Stomach (tissue), 9 donors: ENCODE data around the gene ATG10. TPM values are rescaled to one million over a fixed set of nuclear protein-coding genes. Genes with fewer than 3 reads are reported as not detected.

Experiments used
- DNase-seq, 2 donors: peaks; one replicate each; pipeline versions ENCODE4 v3.0.0 to v3.0.0-alpha.2; 2013 to 2019
- H3K27ac ChIP-seq, 5 donors: fragments of 200-600 bp in 4 of 5; sonication (generic) in 4 of 5; one replicate each; pipeline ENCODE4 v1.5.1; 2013 to 2019; ENCODE audit warnings: mild to moderate bottlenecking in 1 of 5, moderate library complexity in 1 of 5
- H3K27me3 ChIP-seq, 3 donors: fragments of 200-600 bp; sonication (generic); one replicate each; pipeline ENCODE4 v1.5.1; 2017 to 2019; ENCODE audit warnings: mixed run types in 1 of 3
- H3K36me3 ChIP-seq, 4 donors: fragments of 200-600 bp; sonication (generic); 1 replicate in 3 of 4; 2 replicates in 1 of 4; pipeline ENCODE4 v1.5.1; 2016 to 2019
- H3K4me1 ChIP-seq, 4 donors: fragments of 200-600 bp; sonication (generic); one replicate each; pipeline ENCODE4 v1.5.1; 2016 to 2019
- H3K4me3 ChIP-seq, 4 donors: fragments of 200-600 bp; sonication (generic) in 3 of 4; one replicate each; pipeline ENCODE4 v1.5.1; 2016 to 2019; ENCODE audit warnings: mild to moderate bottlenecking in 1 of 4
- H3K9me3 ChIP-seq, 4 donors: fragments of 200-600 bp; sonication (generic); one replicate each; pipeline ENCODE4 v1.5.1; 2016 to 2019
- EP300 ChIP-seq: sonication (generic); formaldehyde crosslinking; IDR thresholded peaks from one replicate; pipeline ENCODE4 v1.6.1; 2017; ENCODE audit warnings: antibody characterized with exemption
- POLR2A ChIP-seq, 4 donors: fragments of 450-650 bp; IDR thresholded peaks; one replicate each; pipeline ENCODE4 v1.6.1; 2016; ENCODE audit warnings: antibody characterized with exemption in 4 of 4, control low read depth in 2 of 4, mild to moderate bottlenecking in 1 of 4, moderate library complexity in 1 of 4
- POLR2AphosphoS5 ChIP-seq, 3 donors: sonication (generic); formaldehyde crosslinking; IDR thresholded peaks; one replicate each; pipeline ENCODE4 v1.6.1; 2016; ENCODE audit warnings: antibody characterized with exemption in 3 of 3
- WGBS, 5 donors: extraction: QIAGEN DNeasy Blood & Tissue Kit in 3 of 5; methylation state at CpG; one replicate each; pipeline versions ENCODE4 v1.1.5 to v1.1.7; 2013 to 2018; 5-methylcytosine and 5-hydroxymethylcytosine counted together
- intact Hi-C: fragments of 100-400 bp; cut with DNase I; formaldehyde crosslinking; loops from one replicate; pipeline ENCODE4 v1.15.1; 2023; ENCODE audit warnings: low total_unique reads
- polyA plus RNA-seq, 3 donors: library from polyadenylated mRNA; stranded (reverse); fragments of 200-250 nt; gene quantifications; one replicate each; pipeline ENCODE4 v1.2.3, GENCODE V29; 2013
- total RNA-seq, 5 donors: library from RNA; depleted of rRNA; stranded (reverse); fragments of >200 nt; gene quantifications; one replicate each; pipeline versions ENCODE4 v1.1.0 to v1.2.3, GENCODE V29; 2014 to 2016
- TF ChIP-seq, protein P1 (sequence below), 7 experiments: fragments of 450-650 bp in 4 of 7; fragments of 200-600 bp in 3 of 7; sonication (generic) in 3 of 7; IDR thresholded peaks; one replicate each; pipeline ENCODE4 v1.5.1; 2016 to 2019; ENCODE audit warnings: antibody characterized with exemption in 7 of 7, control low read depth in 2 of 7, mild to moderate bottlenecking in 1 of 7
- donor health status: healthy with polysubstance abuse.
- donor health status: Bipolar disorder and iron deficiency.
- donor health status: healthy.

The ATG10 gene
- total and polyA plus RNA-seq, 8 donors = 0.58 to 16.5 (median 4.3) TPM

DNA sequence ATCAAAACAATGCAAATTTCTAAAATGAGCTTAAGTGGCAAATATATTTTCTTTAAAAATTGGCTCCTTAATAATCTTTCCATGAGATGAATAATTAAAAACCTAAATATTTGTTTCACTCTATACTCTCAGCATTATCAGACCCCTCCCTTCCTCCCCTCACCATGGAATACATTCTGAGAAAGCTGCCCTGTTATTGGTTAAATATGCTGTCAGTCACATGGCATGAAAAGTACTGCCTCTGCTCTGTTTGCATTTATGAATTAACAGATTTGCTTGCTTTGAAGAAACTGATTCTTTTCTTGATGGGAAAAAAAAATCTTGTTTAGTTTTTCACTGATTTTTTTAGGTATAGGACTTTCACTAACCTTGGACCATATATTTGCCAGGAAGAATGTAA, 323.3 kb downstream of the ATG10 start:
- no peaks in the 10 kb centered on the region for H3K4me1 ChIP-seq
- no peaks in the 10 kb centered on the region for H3K27me3 ChIP-seq
- intact Hi-C loops = no loop called here
- no peak overlapping the region for H3K27ac ChIP-seq
- no peak for DNase-seq
- TF ChIP-seq POLR2AphosphoS5 (IDR thresholded peaks at IDR 0.05) = no peak
- TF ChIP-seq, protein P1, sequence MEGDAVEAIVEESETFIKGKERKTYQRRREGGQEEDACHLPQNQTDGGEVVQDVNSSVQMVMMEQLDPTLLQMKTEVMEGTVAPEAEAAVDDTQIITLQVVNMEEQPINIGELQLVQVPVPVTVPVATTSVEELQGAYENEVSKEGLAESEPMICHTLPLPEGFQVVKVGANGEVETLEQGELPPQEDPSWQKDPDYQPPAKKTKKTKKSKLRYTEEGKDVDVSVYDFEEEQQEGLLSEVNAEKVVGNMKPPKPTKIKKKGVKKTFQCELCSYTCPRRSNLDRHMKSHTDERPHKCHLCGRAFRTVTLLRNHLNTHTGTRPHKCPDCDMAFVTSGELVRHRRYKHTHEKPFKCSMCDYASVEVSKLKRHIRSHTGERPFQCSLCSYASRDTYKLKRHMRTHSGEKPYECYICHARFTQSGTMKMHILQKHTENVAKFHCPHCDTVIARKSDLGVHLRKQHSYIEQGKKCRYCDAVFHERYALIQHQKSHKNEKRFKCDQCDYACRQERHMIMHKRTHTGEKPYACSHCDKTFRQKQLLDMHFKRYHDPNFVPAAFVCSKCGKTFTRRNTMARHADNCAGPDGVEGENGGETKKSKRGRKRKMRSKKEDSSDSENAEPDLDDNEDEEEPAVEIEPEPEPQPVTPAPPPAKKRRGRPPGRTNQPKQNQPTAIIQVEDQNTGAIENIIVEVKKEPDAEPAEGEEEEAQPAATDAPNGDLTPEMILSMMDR (IDR thresholded peaks at IDR 0.05) = no peak
- no peak for TF ChIP-seq POLR2A (IDR thresholded peaks at IDR 0.05)
- no peak for TF ChIP-seq EP300
- no peaks in the 10 kb centered on the region for H3K9me3 ChIP-seq
- H3K36me3 ChIP-seq = no peaks in the 10 kb centered on the region
- no peak overlapping the region for H3K4me3 ChIP-seq

DNA sequence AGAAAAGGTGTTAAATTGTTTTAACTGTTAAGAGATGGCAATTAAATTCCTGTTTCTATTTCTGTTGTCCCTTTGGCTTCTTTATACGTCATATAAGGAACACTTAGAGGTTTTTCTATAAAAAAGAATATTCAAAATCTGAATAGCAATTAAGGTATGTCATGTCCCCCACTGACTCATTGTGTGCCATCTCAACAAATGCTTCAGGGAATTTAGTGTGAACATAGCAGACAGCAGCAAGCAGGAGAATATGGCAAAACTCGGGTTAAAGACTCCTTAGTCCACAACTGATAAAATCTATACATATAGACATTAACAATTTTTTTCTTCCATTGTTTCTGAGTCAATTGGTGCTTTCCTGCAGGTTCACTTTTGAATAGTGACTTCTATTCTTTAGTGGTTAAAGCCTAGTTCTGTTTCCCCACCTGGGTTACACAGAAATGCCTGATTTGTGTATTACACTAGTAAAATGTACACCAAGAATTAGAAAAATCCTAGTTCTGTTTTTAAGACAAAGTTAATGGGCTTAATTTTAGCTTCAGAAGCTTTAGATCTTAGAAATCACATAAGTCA, 324.2 kb downstream of the ATG10 start:
- Histone ChIP-seq H3K9me3 (no peaks in the 10 kb centered on the region), H3K36me3 (no peaks in the 10 kb centered on the region), H3K27me3 (no peaks in the 10 kb centered on the region), H3K4me3 (no peak overlapping the region), H3K27ac (no peak overlapping the region), H3K4me1 (no peaks in the 10 kb centered on the region)
- WGBS, 5 donors = 65 to 83% (median 69%) methylated on average over 2 of the region's 2 CpGs
- DNase-seq = no peak
- TF ChIP-seq POLR2AphosphoS5 (IDR thresholded peaks at IDR 0.05) (no peak), POLR2A (IDR thresholded peaks at IDR 0.05) (no peak), EP300 (no peak)
- TF ChIP-seq, protein P1 (IDR thresholded peaks at IDR 0.05) = no peak
- intact Hi-C loops = no loop called here

DNA sequence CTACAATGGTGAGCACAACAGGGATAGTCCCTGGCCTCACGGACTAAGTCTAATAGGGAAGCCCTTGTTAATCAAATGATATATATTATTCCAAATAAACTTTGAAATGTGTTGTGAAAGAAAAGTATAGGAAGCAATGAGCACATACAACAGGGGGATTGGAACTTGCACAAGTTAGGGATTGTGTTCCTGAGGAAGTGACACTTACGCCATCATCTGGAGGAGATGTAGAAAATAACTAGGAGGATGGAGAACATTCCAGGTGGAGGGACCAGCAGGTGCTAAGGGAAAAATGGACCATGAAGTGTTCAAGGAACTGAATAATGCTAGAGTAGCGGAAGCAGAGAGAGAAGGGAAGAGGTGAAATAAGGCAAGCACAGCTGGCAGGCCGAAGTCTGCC, 325.1 kb downstream of the ATG10 start:
- Histone ChIP-seq H3K9me3 (no peaks in the 10 kb centered on the region), H3K4me1 (no peaks in the 10 kb centered on the region), H3K36me3 (no peaks in the 10 kb centered on the region), H3K27ac (no peak overlapping the region), H3K4me3 (no peak overlapping the region), H3K27me3 (no peaks in the 10 kb centered on the region)
- intact Hi-C loops = no loop called here
- no peak for TF ChIP-seq POLR2A (IDR thresholded peaks at IDR 0.05)
- no peak for TF ChIP-seq POLR2AphosphoS5 (IDR thresholded peaks at IDR 0.05)
- TF ChIP-seq EP300 = no peak
- TF ChIP-seq, protein P1 (IDR thresholded peaks at IDR 0.05) = no peak
- no peak for DNase-seq
- 84 to 94% (median 92%) methylated on average over 4 of the region's 4 CpGs for WGBS, 5 donors

DNA sequence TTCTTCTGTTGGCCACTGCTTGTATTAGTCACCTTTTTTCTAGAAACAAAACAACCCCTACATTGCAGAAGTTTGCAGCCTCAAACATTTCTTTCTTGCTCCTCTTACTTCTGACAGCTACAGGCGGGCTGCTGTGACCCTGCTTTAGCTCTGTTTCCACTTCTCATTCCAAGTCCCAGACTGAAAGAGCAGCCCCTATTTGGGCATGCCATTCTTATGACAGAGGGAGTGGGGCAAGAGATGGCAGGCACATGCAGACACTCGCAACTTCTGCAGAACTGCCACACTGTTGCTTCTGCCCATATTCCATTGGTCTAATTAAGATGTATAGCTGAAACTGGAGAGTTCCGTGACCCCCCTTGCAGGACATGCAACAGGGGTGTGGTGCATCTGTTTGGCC, 325.9 kb downstream of the ATG10 start:
- intact Hi-C loops = no loop called here
- TF ChIP-seq POLR2A (IDR thresholded peaks at IDR 0.05) (no peak), POLR2AphosphoS5 (IDR thresholded peaks at IDR 0.05) (no peak)
- WGBS, 5 donors = 63 to 76% (median 64%) methylated on average over 3 of the region's 3 CpGs
- Histone ChIP-seq H3K9me3 (no peaks in the 10 kb centered on the region), H3K27me3 (no peaks in the 10 kb centered on the region), H3K36me3 (no peaks in the 10 kb centered on the region), H3K4me3 (no peak overlapping the region), H3K27ac (no peak overlapping the region), H3K4me1 (no peaks in the 10 kb centered on the region)
- no peak for DNase-seq

DNA sequence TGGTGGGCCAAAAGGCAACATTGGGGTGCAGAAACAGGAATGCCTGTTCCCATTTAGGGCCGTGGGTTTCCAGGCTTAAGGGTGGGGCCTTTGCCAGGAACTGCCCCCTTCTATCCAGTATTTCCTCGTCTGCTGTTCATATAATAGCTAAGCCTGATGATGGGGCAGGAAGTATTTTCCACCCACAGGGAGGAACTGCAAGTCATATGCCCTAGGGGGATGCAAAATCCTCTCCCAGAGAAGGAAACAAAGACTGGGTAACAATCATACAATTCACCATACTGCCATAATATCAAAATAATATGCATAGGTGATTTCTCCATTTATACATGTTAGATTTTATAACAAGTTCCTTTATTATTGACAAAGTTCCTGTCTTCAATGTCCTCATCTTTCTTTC, 326.8 kb downstream of the ATG10 start:
- WGBS, 5 donors = 51 to 83% (median 66%) methylated on average over 2 of the region's 2 CpGs
- Histone ChIP-seq H3K27me3 (no peaks in the 10 kb centered on the region), H3K27ac (no peak overlapping the region), H3K4me1 (no peaks in the 10 kb centered on the region), H3K4me3 (no peak overlapping the region), H3K36me3 (no peaks in the 10 kb centered on the region), H3K9me3 (no peaks in the 10 kb centered on the region)
- intact Hi-C loops = no loop called here
- TF ChIP-seq POLR2A (IDR thresholded peaks at IDR 0.05) = no peak
- no peak for TF ChIP-seq EP300
- no peak for TF ChIP-seq POLR2AphosphoS5 (IDR thresholded peaks at IDR 0.05)
- TF ChIP-seq, protein P1 (IDR thresholded peaks at IDR 0.05) = no peak
- DNase-seq = no peak
